ENCODE measurements around the gene FRAT2.

The FRAT2 gene

DNA sequence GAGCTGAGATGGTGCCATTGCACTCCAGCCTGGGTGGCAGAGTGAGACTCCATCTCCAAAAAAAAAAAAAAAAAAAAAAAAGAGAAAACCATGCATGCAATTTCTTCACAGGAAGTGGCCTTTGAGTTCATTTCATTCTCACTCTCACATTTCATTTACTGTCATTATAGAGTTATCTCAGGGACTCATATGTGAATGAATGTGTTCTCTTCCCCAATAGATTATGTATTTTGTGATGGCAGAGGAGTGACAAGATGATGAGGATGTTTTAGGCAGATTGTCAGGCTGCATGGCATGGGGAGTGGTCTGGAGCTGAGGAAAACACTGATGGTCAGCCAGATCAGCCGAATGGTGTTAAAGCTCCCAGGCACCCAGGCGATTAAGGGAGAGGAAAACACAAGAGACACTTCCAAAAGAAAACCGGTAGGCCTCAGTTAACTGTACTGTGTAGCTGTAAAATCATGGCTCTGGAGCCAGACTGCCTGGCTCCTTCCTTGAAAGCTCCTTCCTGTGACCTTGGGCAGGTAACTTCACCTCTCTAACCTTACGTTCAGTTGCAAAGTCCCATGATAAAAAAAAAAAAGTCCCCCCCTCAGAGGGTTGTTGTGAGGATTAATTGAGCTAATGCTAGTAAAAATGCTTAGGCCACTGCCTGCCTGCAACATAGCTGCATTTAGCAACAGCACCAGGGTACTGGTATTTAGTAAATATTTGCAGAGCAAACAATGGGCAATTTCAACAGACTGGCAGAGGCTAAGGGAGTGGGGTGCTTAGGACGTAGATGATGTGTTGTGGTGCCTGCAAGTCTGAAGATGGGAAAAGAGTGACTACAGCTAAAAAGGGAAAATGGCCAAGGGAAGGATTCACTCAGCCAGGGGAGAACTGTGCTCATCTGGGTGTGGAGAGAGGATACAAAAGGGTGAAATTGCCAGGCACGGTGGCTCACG lies 6.9 kb downstream of the FRAT2 start:
- FAIRE-seq: no peak
- no peak for DNase-seq (ENCODE audit: low spot score)

DNA sequence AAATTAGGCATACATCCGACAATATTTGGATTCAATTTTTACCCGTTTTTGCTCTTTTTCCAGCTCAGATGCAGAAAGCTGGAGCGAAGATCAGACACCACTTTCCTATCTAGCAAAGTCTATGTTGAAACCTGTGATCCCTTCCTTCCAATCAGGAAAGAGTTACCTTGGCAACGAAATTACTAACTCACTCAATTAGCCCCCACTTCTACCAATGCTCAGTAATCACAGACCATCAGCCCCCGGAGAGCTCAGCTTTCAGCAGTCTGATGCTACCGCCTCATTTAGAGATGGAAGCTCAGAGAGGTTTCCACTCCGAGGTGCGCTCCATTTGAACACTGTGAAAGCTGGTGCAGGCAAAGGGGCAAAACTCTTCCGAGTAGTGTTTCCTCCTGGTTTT lies 8.8 kb downstream of the FRAT2 start:
- DNase-seq (ENCODE audit: low spot score) (no peak), FAIRE-seq (no peak)

DNA sequence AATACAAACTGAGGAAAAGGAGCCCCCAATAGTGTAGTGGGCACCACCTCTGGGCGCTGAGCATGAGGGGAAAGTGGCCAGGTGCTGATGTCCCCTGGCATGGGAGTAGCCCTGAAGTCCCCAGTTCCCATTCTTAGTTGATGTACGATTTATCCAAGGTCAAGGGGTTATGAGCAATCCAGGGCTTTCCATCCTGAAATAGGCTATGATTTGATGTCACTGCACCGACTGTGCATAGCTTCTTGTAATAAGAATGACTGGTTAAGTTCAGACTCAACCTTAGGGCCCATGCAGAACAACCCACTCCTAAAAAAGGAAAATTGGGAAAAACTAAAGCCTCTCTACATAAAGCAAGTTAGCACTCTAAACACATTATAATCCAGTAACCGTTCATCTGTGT lies 11.0 kb downstream of the FRAT2 start:
- DNase-seq (ENCODE audit: low spot score) (no peak), FAIRE-seq (no peak)

DNA sequence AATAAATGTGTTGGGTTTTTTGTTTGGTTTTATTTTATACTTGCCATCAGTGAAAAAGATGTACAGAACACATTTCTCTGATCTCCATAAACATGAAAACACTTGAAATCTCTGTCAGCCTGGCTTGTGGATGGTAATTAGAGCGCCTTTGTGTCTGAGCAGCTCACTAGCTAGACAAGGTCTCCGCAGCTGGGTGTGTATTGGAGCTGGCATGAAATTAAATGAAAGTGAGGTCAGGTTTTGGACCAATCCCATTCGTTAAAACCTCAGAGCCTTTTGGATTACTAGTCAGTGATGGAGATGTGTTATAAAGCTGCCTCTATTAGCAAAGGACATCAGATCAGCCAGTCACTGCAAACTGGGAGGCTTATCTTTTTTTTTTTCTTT lies 12.7 kb downstream of the FRAT2 start:
- DNase-seq (ENCODE audit: low spot score) (no peak), FAIRE-seq (no peak)

DNA sequence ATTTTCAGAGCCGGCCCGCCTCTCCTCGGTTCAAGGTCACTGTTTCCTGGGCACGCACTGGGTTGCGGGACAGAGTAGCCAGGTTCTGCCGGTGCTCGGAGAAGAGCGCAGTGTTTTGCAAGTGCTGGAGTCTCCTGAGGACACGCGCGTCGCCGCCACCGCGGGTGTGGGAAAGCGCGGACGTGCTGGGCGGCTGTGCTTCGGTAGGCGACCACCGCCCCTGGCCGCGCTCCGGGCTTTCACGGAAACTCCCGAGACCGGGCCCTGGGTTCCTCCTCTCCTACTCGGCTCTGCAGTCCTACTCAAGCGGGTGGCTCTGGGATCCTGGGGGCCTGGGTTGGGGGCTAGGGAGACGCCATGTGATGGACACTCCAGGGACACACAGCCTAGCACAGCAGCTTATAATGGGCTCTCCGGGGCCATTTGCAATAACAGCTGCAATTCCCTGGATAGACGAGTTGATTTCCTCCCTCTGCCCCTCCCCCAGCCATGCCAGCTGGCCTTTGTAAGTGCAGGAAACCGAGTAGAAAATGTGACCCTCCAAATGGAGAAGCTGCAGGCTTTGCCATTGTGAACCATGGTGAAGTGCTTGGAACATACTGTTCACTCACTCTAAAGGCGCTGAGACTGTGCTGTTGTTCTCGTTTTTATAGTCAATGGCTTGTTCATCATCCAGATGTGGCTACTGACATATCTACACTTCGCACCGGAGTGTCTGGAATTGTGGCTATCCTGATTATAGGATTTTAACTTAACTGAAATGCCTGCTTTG lies 13.3 kb downstream of the FRAT2 start:
- FAIRE-seq (no peak), DNase-seq (ENCODE audit: low spot score) (no peak)

DNA sequence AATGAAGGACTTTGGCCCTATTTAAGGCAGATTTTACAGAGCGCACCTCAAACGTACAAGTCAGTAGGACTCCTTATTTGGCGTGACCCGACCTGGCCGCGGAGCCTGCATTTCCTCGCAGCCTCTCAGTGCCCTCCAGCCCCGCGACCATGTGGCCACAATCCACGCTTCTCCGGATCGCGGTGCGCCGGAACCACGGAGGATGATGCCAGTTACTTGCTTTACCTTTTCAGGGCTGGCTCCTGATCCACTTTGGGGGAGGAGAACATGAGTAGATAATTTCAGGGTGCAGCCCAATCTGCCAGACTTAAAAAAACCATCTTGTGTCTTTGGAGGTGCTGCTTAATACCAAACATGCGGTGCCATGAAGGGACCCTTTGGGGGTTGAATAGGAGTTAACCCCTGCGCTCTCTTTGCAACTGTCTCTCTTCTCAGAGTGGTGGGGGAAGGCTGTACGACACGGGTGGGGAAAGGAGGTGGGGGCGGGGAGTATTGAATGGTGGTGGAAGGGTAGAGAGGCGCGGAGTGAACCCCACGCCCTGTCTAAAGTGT lies 14.0 kb downstream of the FRAT2 start:
- FAIRE-seq (no peak), DNase-seq (ENCODE audit: low spot score) (no peak)

DNA sequence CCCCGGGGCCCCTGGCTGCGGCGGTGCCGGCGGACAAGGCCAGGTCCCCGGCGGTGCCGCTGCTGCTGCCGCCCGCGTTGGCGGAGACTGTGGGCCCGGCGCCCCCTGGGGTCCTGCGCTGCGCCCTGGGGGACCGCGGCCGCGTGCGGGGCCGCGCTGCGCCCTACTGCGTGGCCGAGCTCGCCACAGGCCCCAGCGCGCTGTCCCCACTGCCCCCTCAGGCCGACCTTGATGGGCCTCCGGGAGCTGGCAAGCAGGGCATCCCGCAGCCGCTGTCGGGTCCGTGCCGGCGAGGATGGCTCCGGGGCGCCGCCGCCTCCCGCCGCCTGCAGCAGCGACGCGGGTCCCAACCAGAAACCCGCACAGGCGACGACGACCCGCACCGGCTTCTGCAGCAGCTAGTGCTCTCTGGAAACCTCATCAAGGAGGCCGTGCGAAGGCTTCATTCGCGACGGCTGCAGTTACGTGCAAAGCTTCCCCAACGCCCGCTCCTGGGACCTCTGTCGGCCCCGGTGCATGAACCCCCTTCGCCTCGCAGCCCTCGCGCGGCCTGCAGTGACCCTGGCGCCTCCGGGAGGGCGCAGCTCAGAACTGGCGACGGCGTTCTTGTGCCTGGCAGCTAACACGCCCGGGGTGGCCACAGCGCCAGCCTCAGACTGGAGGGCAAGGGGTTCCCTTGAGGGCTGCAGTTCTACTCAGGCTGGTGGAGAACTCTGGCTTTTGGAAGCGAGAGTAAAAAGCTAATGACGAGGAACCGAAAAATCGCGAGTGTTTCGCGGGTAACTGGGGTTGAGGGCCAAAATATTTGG lies 14.7 kb downstream of the FRAT2 start:
- FAIRE-seq (no peak), DNase-seq (ENCODE audit: low spot score) (peak; percentile 56)

DNA sequence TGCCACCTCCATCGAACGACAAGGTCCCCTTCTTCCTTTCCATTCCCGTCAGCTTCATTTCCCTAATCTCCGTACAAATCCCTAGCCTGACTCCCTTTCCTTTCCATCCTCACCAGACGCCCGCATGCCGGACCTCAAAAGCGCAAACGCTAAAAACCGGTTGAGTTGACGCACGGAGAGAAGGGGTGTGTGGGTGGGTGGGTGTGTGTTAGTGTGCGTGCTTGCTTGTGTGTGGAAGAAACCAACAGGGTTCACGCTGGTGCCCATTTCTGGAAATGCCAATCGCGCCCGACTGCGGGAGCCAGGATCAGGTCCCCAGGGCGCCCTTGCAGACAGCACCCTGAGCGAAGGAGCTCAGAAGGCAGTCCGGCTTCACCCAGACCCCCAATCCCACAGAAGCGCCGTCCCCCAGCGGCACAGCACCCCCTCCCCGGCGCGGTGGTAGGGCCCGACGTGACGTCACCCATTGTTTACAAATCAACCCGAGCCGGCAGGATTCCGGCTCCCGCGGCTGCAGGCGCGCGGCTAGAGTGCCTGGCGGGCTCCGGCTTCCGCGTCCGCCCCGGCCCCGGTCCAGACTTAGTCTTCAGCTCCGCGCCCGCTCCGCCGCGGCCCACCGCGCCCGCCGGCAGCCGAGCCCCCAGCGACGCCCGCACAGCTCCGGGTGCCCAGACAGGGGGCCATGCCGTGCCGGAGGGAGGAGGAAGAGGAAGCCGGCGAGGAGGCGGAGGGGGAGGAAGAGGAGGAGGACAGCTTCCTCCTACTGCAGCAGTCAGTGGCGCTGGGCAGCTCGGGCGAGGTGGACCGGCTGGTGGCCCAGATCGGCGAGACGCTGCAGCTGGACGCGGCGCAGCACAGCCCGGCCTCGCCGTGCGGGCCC lies 15.5 kb downstream of the FRAT2 start, which contains the start of gene FRAT1:
TSS of gene FRAT1 (plus strand) at position 500 of the 880 bp plus-strand sequence. CDS start at position 683, 183 bp downstream.
- DNase-seq (ENCODE audit: low spot score) (peak; percentile 83), FAIRE-seq (peak; percentile 90)

DNA sequence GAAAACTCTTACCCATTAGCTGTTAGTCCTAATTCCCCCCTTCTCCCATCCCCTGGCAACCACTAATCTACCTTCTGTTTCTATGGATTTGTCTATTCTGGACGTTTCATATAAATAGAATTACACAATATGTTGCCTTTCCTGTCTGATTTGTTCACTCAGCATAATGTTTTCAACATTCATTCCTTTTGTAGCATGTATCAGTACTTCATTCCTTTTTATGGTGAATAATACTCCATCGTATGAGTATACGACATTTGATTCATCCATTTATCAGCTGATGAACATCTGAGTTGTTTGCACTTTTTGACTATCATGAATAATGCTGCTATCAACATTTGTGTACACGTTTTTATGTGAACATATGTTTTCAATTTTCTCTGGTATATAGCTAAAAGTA lies 19.9 kb downstream of the FRAT2 start:
- FAIRE-seq (no peak), DNase-seq (ENCODE audit: low spot score) (no peak)

DNA sequence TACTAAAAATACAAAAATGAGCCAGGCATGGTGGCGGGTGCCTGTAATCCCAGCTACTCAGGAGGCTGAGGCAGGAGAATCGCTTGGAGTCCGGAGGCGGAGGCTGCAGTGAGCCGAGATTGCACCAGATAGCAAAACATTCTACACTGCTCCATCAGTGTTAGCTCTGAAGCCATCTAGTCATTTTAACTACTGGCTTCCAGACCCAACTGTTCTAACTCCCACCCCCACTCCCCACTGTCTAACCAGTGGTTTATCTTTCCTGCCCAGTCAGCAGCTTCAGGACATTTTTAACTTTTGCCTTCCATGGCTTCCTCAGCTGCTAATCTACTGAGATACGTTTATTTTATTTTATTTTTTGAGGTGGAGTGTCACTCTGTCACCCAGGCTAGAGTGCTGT lies 21.6 kb downstream of the FRAT2 start:
- DNase-seq (ENCODE audit: low spot score): no peak
- no peak for FAIRE-seq

DNA sequence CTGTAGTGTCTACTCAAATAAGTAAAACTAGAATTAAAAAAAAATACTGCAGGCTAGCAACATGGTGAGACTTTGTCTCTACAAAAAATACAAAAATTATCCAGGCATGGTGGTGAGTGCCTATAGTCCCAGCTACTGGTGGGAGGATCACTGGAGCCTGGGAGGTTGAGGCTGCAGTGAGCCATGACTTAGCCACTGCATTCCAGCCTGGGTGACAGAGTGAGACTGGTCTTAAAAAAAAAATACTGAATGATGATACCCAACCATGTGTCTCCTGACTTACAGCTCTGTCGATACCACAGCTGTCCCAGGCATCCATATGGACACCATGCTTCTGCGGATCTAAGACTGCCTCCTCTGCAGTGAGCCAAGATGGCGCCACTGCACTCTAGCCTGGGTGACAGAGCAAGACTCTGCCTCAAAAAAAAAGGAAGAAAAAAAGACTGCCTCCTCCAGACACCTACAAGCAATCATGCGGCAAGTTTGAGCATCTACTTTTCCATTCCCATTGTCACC lies 23.4 kb downstream of the FRAT2 start:
- DNase-seq (ENCODE audit: low spot score) (no peak), FAIRE-seq (no peak)

DNA sequence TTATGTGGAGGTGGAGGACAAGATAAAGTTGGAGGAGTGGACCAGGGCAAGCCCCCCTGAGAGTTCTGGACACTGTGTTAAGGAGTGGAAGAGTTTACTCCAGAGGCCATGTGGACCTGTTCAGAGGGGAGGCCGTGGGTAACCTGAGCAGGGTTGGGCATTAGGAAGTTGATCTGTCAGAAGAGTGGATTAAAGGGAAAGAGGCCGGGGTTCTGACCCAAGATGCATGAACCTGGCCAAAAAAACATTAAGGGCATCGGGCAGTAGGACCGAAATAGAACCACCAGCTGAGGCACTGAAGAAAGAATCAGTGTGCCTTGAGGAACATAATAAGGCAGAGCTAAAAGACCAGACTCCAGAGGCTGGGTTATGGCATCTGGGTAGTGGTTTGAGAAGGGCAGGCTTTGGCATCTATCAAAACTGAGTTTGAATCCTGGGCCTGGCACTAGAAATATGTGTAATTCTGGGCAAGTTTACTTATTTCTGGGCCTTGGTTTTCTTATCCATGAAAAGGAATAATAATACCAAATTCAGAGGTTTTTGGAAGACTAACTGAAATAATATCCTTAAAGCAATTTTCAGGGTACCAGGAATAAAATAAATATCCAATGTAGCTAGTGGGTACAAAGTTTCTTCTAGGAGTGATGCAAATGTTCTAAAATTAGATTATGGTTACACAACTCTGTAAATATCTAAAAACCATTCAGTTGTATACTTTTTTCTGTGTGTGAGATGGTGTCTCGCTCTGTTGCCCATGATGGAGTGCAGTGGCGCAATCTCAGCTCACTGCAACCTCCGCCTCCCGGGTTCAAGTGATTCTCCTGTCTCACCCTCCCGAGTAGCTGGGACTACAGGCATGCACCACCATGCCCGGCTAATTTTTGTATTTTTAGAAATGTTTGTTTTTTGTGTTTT lies 26.4 kb downstream of the FRAT2 start:
- no peak for FAIRE-seq
- no peak for DNase-seq (ENCODE audit: low spot score)

DNA sequence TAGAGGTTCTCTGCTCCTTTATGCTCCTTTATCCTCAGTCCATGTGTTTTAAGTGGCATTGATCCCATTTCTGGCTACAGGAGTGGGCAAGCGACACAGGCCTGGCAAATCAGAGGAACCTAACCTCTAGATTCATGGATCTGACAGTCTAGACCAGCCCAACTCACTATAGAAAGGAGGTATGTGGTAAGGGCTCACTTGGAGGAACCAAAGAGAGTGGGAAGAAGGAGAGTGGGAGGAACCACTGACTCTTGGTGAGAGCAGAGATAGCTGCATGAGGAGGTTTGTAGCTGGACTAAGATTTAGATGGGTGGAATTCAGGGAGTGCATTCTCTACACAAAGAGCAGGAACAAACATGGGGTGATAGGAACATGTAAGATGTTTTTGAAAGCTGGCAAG lies 27.1 kb downstream of the FRAT2 start:
- no peak for FAIRE-seq
- DNase-seq (ENCODE audit: low spot score): no peak

DNA sequence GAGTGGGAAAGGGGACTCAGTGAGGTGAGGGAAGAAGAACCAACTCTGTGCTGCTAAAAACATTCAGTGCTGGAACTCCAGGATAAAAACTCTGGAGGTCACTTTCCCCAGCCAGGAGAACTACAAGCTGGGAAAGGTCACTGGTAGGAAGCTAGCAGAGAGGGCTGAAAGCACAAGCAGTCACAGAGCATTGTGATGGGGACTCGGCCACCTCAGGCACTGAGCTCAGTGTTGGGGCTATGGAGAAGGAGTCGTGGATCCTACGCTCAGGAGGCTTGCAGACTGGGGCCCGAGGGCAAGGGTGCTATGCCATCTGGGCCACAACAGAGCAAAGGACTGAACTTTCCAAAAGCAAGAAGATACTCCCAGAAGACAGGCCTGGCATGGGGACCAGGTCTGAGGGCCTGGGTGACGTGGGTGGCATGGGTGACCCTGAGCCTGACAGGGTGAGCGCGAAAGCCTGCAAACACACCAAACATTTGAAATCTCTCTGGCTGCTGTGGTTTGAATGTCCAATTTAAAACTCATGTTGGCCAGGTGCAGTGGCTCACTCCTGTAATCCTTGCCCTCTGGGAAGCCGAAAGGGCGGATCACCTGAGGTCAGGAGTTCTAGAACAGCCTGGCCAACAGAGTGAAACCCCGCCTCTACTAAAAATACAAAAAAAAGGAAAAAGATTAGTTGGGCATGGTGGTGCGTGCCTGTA lies 32.3 kb downstream of the FRAT2 start:
- FAIRE-seq (no peak), DNase-seq (ENCODE audit: low spot score) (no peak)

DNA sequence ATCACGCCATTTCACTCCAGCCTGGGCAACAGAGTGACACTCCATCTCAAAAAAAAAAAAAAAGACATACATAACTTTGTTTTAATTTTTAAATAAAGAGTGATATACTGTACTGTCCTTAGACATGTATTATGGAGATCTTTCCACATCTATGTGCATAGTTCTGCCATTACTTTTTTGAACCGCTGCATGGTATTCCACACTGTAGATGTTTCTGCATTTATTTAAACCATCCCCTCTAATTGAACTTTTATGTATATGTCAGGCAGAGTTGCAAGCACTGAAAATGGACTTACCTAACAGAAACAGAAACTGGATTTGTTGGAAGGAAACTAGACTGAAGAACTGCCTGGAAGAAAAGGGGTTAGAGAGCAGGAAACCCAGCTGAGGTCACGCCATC lies 33.5 kb downstream of the FRAT2 start:
- no peak for FAIRE-seq
- no peak for DNase-seq (ENCODE audit: low spot score)

DNA sequence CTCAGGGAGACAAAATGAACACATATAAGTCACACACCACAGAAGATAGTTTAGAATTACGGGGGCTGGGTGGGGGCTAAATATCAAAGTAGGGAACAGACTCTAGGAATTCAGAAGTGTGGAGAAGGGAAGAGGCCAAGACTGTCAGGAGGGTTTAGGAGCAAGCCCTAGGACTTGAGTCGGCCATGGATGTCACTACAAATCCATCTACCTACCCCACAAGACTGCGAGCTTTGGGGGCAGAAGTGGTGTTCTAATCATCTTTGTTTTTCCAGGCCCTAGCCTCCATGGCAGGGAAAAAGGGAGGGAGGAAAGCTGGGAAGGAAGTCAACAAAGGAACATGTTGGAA lies 36.3 kb downstream of the FRAT2 start:
- no peak for DNase-seq (ENCODE audit: low spot score)
- FAIRE-seq: no peak

DNA sequence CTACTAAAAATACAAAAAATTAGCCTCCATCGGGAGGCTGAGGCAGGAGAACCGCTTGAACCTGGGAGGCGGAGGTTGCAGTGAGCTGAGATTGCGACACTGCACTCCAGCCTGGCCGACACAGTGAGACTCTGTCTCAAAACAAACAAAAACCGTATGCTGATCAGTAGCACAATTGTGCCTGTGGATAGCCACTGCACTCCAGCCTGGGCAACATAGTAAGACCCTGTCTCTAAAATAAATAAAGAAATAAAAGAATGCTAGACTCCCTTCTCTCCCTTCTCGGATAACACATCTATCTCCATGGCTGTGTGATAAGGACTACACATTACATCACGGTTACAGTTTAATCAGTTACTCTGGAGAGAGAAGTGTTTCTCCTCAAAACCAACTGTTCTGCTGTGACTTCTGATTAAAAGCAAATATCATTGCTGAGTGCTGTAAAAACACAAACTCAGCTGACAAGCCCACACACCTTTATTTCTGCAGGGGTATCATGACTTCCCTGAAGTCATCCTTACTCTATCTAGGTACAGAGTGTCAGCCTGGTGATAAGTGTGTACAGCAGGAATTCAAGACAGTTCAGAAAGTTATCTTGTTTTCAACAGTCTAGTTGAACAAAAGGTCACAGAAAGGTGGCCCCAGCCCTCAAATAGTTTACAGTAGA lies 36.8 kb downstream of the FRAT2 start:
- FAIRE-seq (no peak), DNase-seq (ENCODE audit: low spot score) (no peak)

DNA sequence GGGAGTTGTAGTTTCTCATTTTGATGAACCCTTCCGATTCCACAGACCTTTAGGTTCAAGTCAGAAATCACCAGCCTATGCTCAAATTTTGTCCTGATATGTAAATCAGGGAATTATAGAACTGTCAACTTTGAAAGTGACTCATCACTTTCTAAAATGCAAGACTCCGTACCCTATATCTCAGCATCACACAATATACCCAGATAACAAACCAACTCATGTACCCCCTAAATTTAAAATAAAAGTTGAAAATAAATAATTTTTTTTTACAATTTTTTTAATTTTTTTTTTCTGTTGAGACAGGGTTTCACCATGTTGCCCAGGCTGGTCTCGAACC lies 41.7 kb downstream of the FRAT2 start:
- DNase-seq (ENCODE audit: low spot score) (no peak), FAIRE-seq (no peak)
